T-helper 2 cell treated with Interferon-gamma antibody and Interleukin-4, amounts not matched to agents 100 ng/mL and 5 ng/mL, for 36 hours (primary cell): ENCODE data around the gene WDR76. TPM values are rescaled to one million over a fixed set of nuclear protein-coding genes. Genes with fewer than 3 reads are reported as not detected.

ENCODE experiments used
- intact Hi-C: fragments of 100-400 bp; cut with micrococcal nuclease; formaldehyde crosslinking; loops from one replicate; pipeline ENCODE4 v1.15.1; 2023
- total RNA-seq: library from RNA; stranded (reverse); gene quantifications from 2 replicates; pipeline ENCODE4 v1.2.3, GENCODE V29; 2022

The WDR76 gene
- total RNA-seq, 1 donor from 2014 or later: 84.3 TPM

DNA sequence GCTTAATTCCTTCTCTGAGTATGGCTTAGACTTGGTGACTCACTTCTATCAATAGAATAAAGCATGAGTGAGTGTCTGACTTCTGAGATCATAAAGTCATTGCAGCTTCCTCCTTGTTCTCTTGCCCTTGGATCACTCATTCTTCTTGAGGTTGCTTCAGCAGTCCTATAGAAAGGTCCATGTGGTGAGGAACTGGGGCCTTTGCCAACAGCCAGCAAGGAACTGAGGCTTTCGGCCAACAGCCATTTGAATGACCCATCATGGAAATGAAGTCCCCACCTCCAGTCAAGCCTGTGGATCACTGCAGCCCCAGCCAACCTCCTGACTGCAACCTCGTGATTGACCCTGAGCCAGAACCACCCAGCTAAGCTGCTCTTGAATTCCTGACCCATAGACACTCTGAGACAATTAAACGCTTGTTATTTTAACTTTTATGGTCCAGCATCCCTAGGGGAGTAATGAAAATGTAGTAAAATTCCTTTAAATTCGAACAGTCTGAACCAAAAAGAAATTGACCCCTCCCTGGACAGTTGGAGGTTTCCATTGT is 84.5 kb downstream of the WDR76 start:
- intact Hi-C loops: no loop called here

DNA sequence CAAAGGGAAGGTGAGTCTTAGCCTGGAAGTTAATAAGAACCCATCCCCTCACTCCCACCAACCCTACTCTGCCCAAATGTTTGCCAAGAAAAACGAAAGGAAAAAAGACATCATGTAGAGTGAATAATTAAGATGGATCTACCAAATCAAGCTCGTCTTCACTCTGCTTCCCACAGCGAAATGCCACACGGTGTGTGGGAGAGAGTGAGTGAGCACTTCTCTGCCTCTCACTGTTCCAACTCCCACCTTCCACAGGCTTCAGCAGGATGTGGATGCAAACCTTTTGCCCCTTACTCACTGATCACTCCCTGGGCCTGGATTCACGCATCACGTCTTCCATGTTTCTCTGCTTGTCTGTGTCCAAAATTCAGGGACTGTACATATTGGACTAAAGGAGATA is 85.4 kb downstream of the WDR76 start:
- intact Hi-C loops: no loop called here

DNA sequence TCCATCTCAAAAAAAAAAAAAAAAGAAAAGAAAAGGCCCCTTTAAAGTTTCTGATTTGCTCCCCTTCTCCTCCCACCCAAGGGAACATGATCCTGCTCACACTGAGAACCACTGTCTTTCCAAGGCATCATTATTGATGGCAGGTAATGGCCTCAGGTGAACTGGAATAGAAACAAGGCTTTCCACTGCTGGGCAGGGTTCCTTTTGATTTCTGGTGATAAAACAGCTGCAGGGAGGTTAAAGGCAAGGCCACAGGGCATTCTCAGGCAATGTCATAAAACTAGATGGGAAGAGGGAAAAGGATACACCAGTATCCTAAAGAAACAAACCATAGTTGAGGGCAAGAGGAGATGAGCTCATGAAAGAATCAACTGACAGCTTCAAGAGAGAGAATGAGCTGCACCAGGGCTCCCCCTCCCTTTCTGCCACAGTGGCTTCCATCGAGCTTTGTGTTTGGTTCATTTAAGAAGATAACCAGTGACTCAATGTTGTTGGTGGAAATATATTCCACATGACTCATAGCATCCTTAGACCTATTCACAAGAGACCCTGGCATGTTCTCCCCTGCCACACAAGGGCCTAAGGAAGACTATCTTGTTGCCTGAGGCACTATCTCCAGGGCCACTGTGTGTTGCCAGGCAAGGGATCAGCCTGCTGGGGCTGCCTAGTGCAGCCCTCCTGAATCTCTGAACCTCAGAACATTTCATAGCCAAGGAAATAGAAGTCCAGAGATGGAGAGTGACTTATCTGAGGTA is 86.4 kb downstream of the WDR76 start:
- intact Hi-C loops: no loop called here

DNA sequence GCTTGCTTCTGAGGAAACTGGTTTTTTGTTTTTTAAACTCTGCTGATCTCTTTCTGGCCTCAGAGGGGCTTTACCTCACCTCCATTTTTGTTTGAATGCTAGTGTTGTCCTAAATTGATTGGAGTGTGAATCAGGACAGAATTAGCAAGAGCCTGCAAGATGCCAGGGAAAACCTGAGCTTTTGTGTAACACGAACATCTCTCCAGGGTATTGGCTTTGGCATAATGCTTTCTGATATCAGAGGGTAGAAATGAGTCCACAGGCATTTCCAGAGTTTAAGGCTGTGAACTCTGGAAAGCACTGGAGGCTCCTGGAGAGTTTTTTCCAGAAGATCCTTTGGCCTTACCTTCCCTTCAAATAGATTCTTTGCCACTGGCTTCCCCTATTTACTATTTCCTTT is 87.1 kb downstream of the WDR76 start:
- intact Hi-C loops: no loop called here

DNA sequence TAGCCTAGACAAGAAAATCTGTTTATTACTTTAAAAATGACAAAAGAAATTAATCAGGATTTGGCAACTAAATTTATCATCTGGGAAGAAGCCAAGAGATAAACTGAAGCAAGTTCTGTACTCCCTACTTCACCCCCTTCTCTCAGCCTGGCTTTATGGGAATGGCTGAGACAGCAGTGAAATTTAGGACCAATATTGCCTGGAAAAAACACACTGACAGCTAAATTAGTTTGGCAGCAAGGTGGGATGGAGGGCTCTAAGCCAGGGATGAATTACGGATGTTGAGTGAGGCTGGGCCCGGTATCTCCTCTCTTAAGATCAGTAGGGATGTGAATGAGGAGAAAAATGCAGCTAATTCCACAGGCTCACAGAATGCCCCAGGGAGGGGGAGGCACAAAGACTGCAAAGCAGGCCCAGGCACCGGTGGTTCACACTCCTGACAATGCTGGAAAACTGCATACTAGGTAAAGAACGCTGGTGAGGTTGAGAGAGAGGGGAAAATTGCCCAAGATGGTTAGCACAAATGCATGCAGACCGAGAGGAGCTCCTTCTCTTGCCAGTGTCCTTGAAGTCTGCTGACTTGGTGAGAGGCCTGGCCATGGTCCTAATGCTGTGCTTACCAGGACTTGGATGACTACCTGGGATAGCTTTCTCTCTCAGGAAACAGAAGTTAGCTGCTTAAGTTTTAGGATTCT is 89.0 kb downstream of the WDR76 start:
- intact Hi-C loops: no loop called here

DNA sequence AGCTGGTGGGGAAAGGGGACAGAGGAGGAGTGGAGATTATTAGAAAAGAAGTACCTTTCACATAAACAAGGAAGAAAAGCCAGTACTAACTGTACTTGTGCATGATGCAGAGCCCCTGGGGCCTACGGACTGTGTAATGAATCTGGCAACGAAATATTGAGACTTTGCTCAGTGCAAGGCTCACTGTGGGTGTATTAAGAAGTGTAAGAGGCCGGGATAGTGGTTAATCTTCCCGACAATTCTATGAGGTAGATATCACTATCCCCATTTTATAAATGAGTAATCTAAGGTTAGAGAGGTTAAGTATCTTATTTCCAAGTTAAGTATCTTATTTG is 89.5 kb downstream of the WDR76 start:
- intact Hi-C loops: no loop called here

Other genes starting within 250 kb of the WDR76 start
- 46.4 and 55.7 TPM in 2 replicates for gene PPIP5K1, start 236.8 kb upstream of the WDR76 start, total RNA-seq
- gene CKMT1B, start 233.0 kb upstream of the WDR76 start, total RNA-seq: 0.45 TPM in 1 of 2 replicates, not detected in the other
- 0.36 and 0.48 TPM in 2 replicates for gene STRC, start 208.2 kb upstream of the WDR76 start, total RNA-seq
- 6.9 and 7.6 TPM in 2 replicates for gene CATSPER2, start 178.2 kb upstream of the WDR76 start, total RNA-seq
- gene CKMT1A, start 133.1 kb upstream of the WDR76 start, total RNA-seq: 0.30 TPM in 1 of 2 replicates, not detected in the other
- gene PDIA3, start 80.6 kb upstream of the WDR76 start, total RNA-seq: 365 and 372 TPM in 2 replicates
- 0.64 and 1.4 TPM in 2 replicates for gene ELL3, start 50.0 kb upstream of the WDR76 start, total RNA-seq
- gene SERF2, start 34.7 kb upstream of the WDR76 start, total RNA-seq: 683 and 687 TPM in 2 replicates
- gene SERINC4, start 26.8 kb upstream of the WDR76 start, total RNA-seq: 0.16 and 0.23 TPM in 2 replicates
- gene HYPK, start 26.4 kb upstream of the WDR76 start, total RNA-seq: 15.4 and 18.4 TPM in 2 replicates
- gene MFAP1, start 2.3 kb upstream of the WDR76 start, total RNA-seq: 33.7 and 35.2 TPM in 2 replicates